Frontal cortex (tissue), 4 donors: Measurements from ENCODE around the gene PDCD7. TPM values are rescaled to one million over a fixed set of nuclear protein-coding genes. Genes with fewer than 3 reads are reported as not detected.
"Not testable (repeated sequence)": the region's sequence is repeated elsewhere in the genome, so short reads cannot be mapped to it uniquely, and the experiment has no call there.

Experiments
- DNase-seq, 2 donors: peaks; one replicate each; pipeline ENCODE4 v3.0.0; 2012; ENCODE audit warnings: low spot score in 2 of 2
- FAIRE-seq: peaks from 2 replicates; lab custom pipeline; 2012; peaks lifted over from hg19 to GRCh38; lab: Jason Lieb, UNC
- total RNA-seq: library from RNA; depleted of rRNA; stranded (reverse); fragments of >200 nt; gene quantifications from one replicate; pipeline ENCODE4 v1.2.3, GENCODE V29; 2014
- donor health status: control.
- donor health status: control.
- donor health status: control.

The PDCD7 gene
- total RNA-seq, 1 donor from 2014 or later: 13.9 TPM

DNA sequence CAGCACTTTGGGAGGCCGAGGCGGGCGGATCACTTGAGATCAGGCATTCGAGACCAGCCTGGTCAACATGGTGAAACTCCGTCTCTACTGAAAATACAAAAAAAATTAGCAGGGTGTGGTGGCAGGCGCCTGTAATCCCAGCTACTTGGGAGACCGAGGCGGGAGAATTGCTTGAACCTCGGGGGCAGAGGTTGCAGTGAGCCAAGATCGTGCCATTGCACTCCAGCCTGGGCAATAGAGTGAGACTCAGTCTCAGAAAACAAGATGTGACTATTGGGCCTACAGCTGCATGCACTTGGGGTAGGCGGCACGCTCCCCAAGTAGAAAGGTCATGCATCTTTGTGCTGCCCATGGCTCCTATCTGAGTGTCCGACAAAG lies 39.8 kb downstream of the PDCD7 start:
- not testable (repeated sequence) for FAIRE-seq, DNase-seq

DNA sequence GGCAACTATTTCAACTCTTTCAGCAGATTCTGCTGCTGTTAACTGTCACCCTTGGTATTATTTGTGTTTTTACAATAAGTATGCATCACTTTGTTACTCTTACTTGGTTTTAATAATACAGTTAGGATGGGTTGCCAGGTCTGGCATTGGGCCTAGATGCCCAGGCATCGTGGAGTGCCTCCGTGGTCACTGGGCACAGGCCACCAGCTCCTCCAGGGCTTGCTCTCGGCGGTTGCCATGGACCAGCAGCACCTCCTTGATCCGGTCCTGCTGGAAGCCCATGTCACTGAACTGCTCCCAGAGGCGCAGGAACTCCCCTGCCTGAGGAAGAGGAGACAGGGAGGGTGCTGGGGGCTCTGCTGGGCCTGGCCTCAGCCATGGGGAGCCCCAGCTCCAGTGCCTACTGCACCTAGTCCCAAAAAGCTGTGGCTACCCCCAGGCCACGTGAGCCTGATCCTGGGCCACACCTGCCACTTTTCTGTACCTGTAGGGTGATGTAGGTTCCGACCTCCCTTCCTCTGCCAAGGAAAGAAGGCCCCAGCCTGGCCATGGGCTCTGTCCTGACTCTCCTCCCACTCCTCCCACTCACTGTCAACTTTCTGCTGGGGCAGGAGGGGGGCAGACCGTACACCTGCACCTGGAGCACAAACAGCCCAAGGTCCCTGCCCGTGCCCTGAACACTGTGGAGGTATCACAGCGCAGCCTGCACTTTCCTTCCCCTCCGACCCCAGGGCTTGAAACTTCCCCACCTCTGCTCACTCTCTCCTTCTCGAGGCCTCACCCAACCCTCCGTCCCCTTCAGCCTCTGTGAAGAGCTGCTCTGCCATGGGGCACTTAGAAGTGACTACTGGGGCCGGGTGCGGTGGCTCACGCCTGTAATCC lies 40.5 kb downstream of the PDCD7 start:
- DNase-seq (no peak), FAIRE-seq (no peak)

- FAIRE-seq (no peak), DNase-seq (no peak)
Measured at GRCh38 chr15:65091946-65092770, 41.5 kb downstream of the PDCD7 start.

GRCh38 chr15:65089206-65089824 lies 44.3 kb downstream of the PDCD7 start:
- no peak for FAIRE-seq
- DNase-seq: no peak

- FAIRE-seq: no peak
- DNase-seq: no peak
Measured at GRCh38 chr15:65088643-65089021, 45.0 kb downstream of the PDCD7 start.

- DNase-seq (peak in 1 of 2 donors; percentile 59), FAIRE-seq (no peak)
Measured at GRCh38 chr15:65087873-65088642, 45.5 kb downstream of the PDCD7 start.

DNA sequence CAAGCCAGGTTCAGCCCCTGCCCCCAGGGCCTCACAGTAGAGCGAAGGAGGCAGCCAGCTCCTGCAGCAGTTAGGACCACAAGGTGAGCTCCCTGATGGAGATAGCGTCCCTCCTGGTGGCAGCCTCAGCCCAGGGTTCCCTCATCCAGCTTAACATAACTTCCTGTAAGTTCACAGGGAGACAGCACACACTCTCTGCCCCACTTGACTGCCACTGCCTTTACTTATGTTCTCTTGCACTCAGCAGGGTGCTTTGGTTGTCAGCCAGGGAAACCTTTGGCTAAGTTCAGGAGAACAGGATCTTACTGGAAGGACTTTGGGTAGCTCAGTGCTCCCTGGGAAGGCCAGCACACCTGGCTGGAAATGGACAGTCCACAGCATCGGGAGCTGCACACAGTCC lies 46.2 kb downstream of the PDCD7 start:
- DNase-seq (no peak), FAIRE-seq (no peak)

GRCh38 chr15:65086680-65087111 lies 46.9 kb downstream of the PDCD7 start:
- DNase-seq (no peak), FAIRE-seq (no peak)

GRCh38 chr15:65085990-65086679 lies 47.5 kb downstream of the PDCD7 start:
- DNase-seq (no peak), FAIRE-seq (no peak)

GRCh38 chr15:65085207-65085753 lies 48.3 kb downstream of the PDCD7 start:
- FAIRE-seq: no peak
- DNase-seq: no peak

DNA sequence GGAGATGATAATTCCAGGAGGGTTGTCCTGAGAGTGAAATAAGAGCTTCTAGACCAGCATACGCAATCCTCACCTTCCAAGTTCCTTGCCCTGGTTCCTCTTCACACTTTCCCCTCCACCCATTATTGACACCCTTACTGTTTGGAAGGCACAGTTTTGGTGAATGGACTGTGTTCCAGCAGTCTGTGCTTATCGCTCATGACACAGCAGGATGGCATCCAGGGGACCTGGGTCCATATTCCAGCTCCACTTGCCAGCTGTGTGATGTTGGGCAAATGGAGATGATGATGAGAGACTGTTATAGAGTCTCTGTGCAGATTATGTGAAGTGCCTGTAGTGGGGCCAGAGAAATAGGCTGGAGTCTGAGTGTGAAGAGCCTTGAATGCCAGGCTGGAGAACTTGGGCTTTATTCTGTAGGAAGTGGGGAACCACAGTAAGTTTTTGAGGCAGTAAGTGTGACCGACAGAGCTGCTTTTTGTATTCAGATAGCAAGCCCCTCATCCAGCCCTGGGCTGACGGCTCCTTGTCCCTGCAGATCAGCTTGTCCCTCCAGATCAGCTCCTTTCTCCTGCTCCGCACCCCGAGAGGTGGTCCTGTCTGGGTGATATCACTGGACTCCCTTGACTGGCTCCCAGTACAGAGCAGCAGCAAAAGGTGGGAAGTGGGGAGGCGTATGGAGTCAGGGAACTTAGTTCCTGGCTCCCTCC lies 49.0 kb downstream of the PDCD7 start:
- no peak for FAIRE-seq
- DNase-seq: no peak

- DNase-seq (peak in 1 of 2 donors; percentile 54), FAIRE-seq (no peak)
Measured at GRCh38 chr15:65083262-65083701, 50.3 kb downstream of the PDCD7 start.

- FAIRE-seq: no peak
- DNase-seq: no peak
Measured at GRCh38 chr15:65082303-65082953, 51.2 kb downstream of the PDCD7 start.

- DNase-seq (no peak), FAIRE-seq (no peak)
Measured at GRCh38 chr15:65081758-65082157, 51.9 kb downstream of the PDCD7 start.

DNA sequence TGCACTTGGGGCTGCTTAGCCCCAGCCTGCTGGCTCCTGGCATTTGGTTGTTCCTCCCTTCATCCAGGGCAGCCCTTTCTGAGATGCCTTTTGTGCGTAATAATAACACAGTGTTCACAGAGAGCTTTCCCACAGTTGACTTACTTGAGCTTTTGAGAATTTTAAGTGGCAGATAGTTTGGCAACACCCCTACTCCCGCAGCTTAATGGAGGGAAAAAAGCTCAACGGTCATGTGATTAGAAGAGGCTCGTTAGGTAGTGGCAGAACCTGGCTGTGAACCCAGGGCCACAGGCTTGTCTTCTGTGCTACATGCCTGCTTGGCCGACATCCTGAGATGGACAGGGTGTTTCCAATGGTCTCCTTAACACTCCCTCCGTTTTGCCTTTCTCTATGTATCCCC lies 52.3 kb downstream of the PDCD7 start:
- FAIRE-seq: no peak

DNA sequence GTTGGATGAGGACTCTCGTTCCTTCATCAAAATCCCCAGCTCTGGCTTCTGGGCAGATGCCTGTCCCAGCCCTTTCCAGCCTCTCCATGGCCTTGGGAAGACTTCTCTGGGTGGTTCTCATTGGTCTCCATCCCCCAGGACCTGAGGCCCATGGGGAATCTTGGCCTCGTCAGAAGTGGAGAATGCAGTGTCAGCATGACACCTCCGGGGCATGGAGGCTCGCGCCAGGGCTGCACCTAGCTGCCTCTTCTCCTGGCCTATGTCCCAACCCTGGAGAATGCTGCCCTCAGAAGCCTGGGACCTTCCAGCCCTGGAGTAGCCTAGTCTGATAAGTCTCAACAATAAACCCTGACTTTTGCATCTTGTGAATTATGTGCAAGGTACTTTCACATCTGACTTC lies 54.0 kb downstream of the PDCD7 start:
- no peak for DNase-seq
- no peak for FAIRE-seq

More for the DNA sequence above, 52.3 kb downstream of the PDCD7 start:
- DNase-seq: no peak

- DNase-seq (peak in 1 of 2 donors; percentile 57), FAIRE-seq (no peak)
Measured at GRCh38 chr15:65077981-65078352, 55.6 kb downstream of the PDCD7 start.
